Measurements from ENCODE around the gene C14orf119.

C14orf119 gene

GRCh38 chr14:23104070-23104590, 8.8 kb downstream of the C14orf119 start:
- H3K4me2 ChIP-seq (ENCODE audit: low read length): no peak overlapping the region
- H2BK12ac ChIP-seq (ENCODE audit: low read length): no peak overlapping the region
- H3K36me3 ChIP-seq (ENCODE audit: control insufficient read depth in 1 of 2, insufficient read depth in 2 of 2, low read length in 2 of 2): no peaks in the 10 kb centered on the region
- H2BK120ac ChIP-seq (ENCODE audit: insufficient read depth, low read length, poor library complexity): no peak overlapping the region
- H4K91ac ChIP-seq (ENCODE audit: low read depth, low read length): no peak overlapping the region
- no peaks in the 10 kb centered on the region for H3K79me1 ChIP-seq (ENCODE audit: low read length)
- no CpG with 5 or more reads among the region's 6 CpGs for WGBS (ENCODE audit: extremely low coverage, insufficient coverage, insufficient read length)
- no peak overlapping the region for H3K9ac ChIP-seq (ENCODE audit: low read length)
- no peak overlapping the region for H3K14ac ChIP-seq (ENCODE audit: low read length)
- H2AFZ ChIP-seq (ENCODE audit: insufficient read depth, low read length, poor library complexity): no peak overlapping the region
- H3K4me3 ChIP-seq (ENCODE audit: low read depth, low read length): no peak overlapping the region
- no peaks in the 10 kb centered on the region for H3K9me3 ChIP-seq (ENCODE audit: insufficient read depth, low read depth, low read length)
- no peak for DNase-seq
- H3K18ac ChIP-seq (ENCODE audit: low read length): no peak overlapping the region
- H2BK5ac ChIP-seq (ENCODE audit: low read depth, low read length, poor library complexity): no peak overlapping the region
- no peak overlapping the region for H4K12ac ChIP-seq (ENCODE audit: low read depth, low read length)
- no peak overlapping the region for H4K8ac ChIP-seq (ENCODE audit: low read depth, low read length)
- no peaks in the 10 kb centered on the region for H3K27me3 ChIP-seq (ENCODE audit: insufficient read depth, low read length)
- no peak overlapping the region for H2AK5ac ChIP-seq (ENCODE audit: low read length)
- no peak overlapping the region for H3K27ac ChIP-seq (ENCODE audit: low read depth, low read length)
- H3K79me2 ChIP-seq (ENCODE audit: control insufficient read depth, insufficient read depth, low read length, poor library complexity): no peaks in the 10 kb centered on the region
- H3K4me1 ChIP-seq (ENCODE audit: control insufficient read depth in 1 of 2, insufficient read depth in 2 of 2, low read length in 2 of 2): peaks cover 0 to 2% of the 10 kb centered on the region in 2 experiments
- H3K4ac ChIP-seq (ENCODE audit: low read depth, low read length): no peak overlapping the region
- H3K23ac ChIP-seq (ENCODE audit: low read length): no peak overlapping the region

GRCh38 chr14:23104591-23105347, 9.5 kb downstream of the C14orf119 start, which contains the start of gene CIROP:
CIROP (minus strand) TSS chr14:23104989; CDS start chr14:23104920, 69 bp downstream.
- no peak for DNase-seq
- H3K4me2 ChIP-seq (ENCODE audit: low read length): no peak within 1 kb of the TSS
- WGBS (ENCODE audit: extremely low coverage, insufficient coverage, insufficient read length): no CpG with 5 or more reads among the region's 11 CpGs
- H4K8ac ChIP-seq (ENCODE audit: low read depth, low read length): no peak within 1 kb of the TSS
- no peak within 1 kb of the TSS for H2BK5ac ChIP-seq (ENCODE audit: low read depth, low read length, poor library complexity)
- H3K18ac ChIP-seq (ENCODE audit: low read length): no peak within 1 kb of the TSS
- no peak within 1 kb of the TSS for H2AK5ac ChIP-seq (ENCODE audit: low read length)
- H2BK12ac ChIP-seq (ENCODE audit: low read length): no peak within 1 kb of the TSS
- no peak within 1 kb of the TSS for H2BK120ac ChIP-seq (ENCODE audit: insufficient read depth, low read length, poor library complexity)
- H4K91ac ChIP-seq (ENCODE audit: low read depth, low read length): no peak within 1 kb of the TSS
- H3K9ac ChIP-seq (ENCODE audit: low read length): no peak within 1 kb of the TSS
- no peak within 1 kb of the TSS for H2AFZ ChIP-seq (ENCODE audit: insufficient read depth, low read length, poor library complexity)
- H3K27ac ChIP-seq (ENCODE audit: low read depth, low read length): no peak within 1 kb of the TSS
- H4K12ac ChIP-seq (ENCODE audit: low read depth, low read length): no peak within 1 kb of the TSS
- H3K4me3 ChIP-seq (ENCODE audit: low read depth, low read length): no peak within 1 kb of the TSS
- peaks cover 0 to 2% of the 10 kb centered on the region in 2 experiments for H3K4me1 ChIP-seq (ENCODE audit: control insufficient read depth in 1 of 2, insufficient read depth in 2 of 2, low read length in 2 of 2)
- H3K14ac ChIP-seq (ENCODE audit: low read length): no peak within 1 kb of the TSS
- H3K79me1 ChIP-seq (ENCODE audit: low read length): no peaks in the 10 kb centered on the region
- no peak within 1 kb of the TSS for H3K23ac ChIP-seq (ENCODE audit: low read length)
- H3K79me2 ChIP-seq (ENCODE audit: control insufficient read depth, insufficient read depth, low read length, poor library complexity): no peaks in the 10 kb centered on the region
- no peaks in the 10 kb centered on the region for H3K36me3 ChIP-seq (ENCODE audit: control insufficient read depth in 1 of 2, insufficient read depth in 2 of 2, low read length in 2 of 2)
- H3K4ac ChIP-seq (ENCODE audit: low read depth, low read length): no peak within 1 kb of the TSS
- no peaks in the 10 kb centered on the region for H3K9me3 ChIP-seq (ENCODE audit: insufficient read depth, low read depth, low read length)
- H3K27me3 ChIP-seq (ENCODE audit: insufficient read depth, low read length): no peaks in the 10 kb centered on the region

- no peak for DNase-seq
- Histone ChIP-seq H3K27me3 (ENCODE audit: insufficient read depth, low read length) (no peaks in the 10 kb centered on the region), H3K79me2 (ENCODE audit: control insufficient read depth, insufficient read depth, low read length, poor library complexity) (no peaks in the 10 kb centered on the region), H3K4me1 (ENCODE audit: control insufficient read depth in 1 of 2, insufficient read depth in 2 of 2, low read length in 2 of 2) (peaks cover 0 to 2% of the 10 kb centered on the region in 2 experiments), H3K36me3 (ENCODE audit: control insufficient read depth in 1 of 2, insufficient read depth in 2 of 2, low read length in 2 of 2) (no peaks in the 10 kb centered on the region), H3K9me3 (ENCODE audit: insufficient read depth, low read depth, low read length) (no peaks in the 10 kb centered on the region), H4K8ac (ENCODE audit: low read depth, low read length) (no peak overlapping the region), H3K9ac (ENCODE audit: low read length) (no peak overlapping the region), H3K4ac (ENCODE audit: low read depth, low read length) (no peak overlapping the region), H4K91ac (ENCODE audit: low read depth, low read length) (no peak overlapping the region), H3K4me3 (ENCODE audit: low read depth, low read length) (no peak overlapping the region), H3K79me1 (ENCODE audit: low read length) (no peaks in the 10 kb centered on the region), H2AK5ac (ENCODE audit: low read length) (no peak overlapping the region), H2BK5ac (ENCODE audit: low read depth, low read length, poor library complexity) (no peak overlapping the region), H2AFZ (ENCODE audit: insufficient read depth, low read length, poor library complexity) (no peak overlapping the region), H3K4me2 (ENCODE audit: low read length) (no peak overlapping the region), H3K23ac (ENCODE audit: low read length) (no peak overlapping the region), H2BK12ac (ENCODE audit: low read length) (no peak overlapping the region), H3K27ac (ENCODE audit: low read depth, low read length) (no peak overlapping the region), H2BK120ac (ENCODE audit: insufficient read depth, low read length, poor library complexity) (no peak overlapping the region), H3K14ac (ENCODE audit: low read length) (no peak overlapping the region), H4K12ac (ENCODE audit: low read depth, low read length) (no peak overlapping the region), H3K18ac (ENCODE audit: low read length) (no peak overlapping the region)
- no CpG with 5 or more reads among the region's 4 CpGs for WGBS (ENCODE audit: extremely low coverage, insufficient coverage, insufficient read length)
These were observed 10.1 kb downstream of the C14orf119 start for GRCh38 chr14:23105348-23105824.

GRCh38 chr14:23106747-23107045, 11.4 kb downstream of the C14orf119 start:
- H4K8ac ChIP-seq (ENCODE audit: low read depth, low read length): no peak overlapping the region

More at GRCh38 chr14:23106747-23107045, 11.4 kb downstream of the C14orf119 start:
- Histone ChIP-seq H3K79me1 (ENCODE audit: low read length) (no peaks in the 10 kb centered on the region), H2AFZ (ENCODE audit: insufficient read depth, low read length, poor library complexity) (no peak overlapping the region), H3K36me3 (ENCODE audit: control insufficient read depth in 1 of 2, insufficient read depth in 2 of 2, low read length in 2 of 2) (no peaks in the 10 kb centered on the region), H2BK5ac (ENCODE audit: low read depth, low read length, poor library complexity) (no peak overlapping the region), H3K9ac (ENCODE audit: low read length) (no peak overlapping the region), H3K4me3 (ENCODE audit: low read depth, low read length) (no peak overlapping the region), H4K91ac (ENCODE audit: low read depth, low read length) (no peak overlapping the region), H3K14ac (ENCODE audit: low read length) (no peak overlapping the region), H3K23ac (ENCODE audit: low read length) (no peak overlapping the region), H3K27ac (ENCODE audit: low read depth, low read length) (no peak overlapping the region), H3K4me2 (ENCODE audit: low read length) (no peak overlapping the region), H3K18ac (ENCODE audit: low read length) (no peak overlapping the region), H2BK120ac (ENCODE audit: insufficient read depth, low read length, poor library complexity) (no peak overlapping the region), H2BK12ac (ENCODE audit: low read length) (no peak overlapping the region), H3K79me2 (ENCODE audit: control insufficient read depth, insufficient read depth, low read length, poor library complexity) (no peaks in the 10 kb centered on the region), H4K12ac (ENCODE audit: low read depth, low read length) (no peak overlapping the region), H3K9me3 (ENCODE audit: insufficient read depth, low read depth, low read length) (peaks cover 1% of the 10 kb centered on the region), H3K4me1 (ENCODE audit: control insufficient read depth in 1 of 2, insufficient read depth in 2 of 2, low read length in 2 of 2) (peaks cover 0 to 2% of the 10 kb centered on the region in 2 experiments), H2AK5ac (ENCODE audit: low read length) (no peak overlapping the region), H3K4ac (ENCODE audit: low read depth, low read length) (no peak overlapping the region), H3K27me3 (ENCODE audit: insufficient read depth, low read length) (no peaks in the 10 kb centered on the region)
- no peak for DNase-seq

All from trophoblast cell (in vitro differentiated cells and primary cell).